Measurements from ENCODE around the gene KAZN.

The KAZN gene

DNA sequence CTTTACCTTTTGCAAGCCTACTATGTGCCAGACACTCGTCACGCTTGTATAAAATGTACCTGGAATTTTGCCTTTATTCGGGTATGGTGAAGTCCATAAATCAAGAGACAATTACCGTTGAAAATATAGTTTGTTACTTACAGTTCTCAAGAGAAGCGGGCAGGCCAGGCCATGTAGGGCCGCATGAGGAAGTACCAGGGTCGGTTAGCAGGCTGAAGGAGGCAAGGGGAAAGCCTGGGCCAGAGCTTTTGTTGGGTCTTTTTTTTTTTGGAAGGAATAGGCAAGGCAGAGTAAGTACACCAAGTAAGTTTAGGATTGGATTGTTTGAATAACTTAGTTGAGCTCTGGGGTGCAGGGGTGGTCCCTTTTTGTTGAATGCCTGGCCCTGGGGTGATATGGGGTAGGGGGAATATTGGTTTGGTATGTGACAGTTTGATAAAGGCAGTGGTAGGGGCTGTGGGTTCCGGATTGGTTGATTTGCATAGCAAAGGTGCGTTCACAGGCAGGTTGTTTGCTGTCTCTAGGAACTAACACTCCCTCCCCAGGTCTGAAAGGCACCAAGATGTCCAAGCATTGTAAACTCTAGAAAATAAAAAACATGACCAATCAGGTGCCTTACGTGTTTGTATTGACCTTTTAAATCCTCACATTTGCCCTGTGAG lies 80.7 kb downstream of the KAZN start:
- no peak for DNase-seq

DNA sequence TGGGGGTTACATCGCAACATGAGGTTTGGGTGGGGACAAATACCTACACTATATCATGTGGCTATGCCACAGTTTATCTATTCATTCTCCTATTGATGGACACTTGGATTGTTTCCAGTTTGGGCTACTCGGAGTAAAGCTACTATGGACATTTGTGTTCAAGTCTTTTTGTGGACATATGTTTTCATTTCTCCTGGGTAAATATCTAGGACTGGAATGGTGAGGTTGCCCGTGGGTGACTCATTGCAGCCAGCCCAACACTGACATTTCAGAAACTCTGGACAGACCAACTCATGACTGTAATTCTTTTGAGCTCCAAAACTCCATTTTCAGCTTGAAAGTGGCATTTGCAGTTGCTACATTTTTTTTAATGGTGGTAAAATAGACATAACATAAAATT lies 82.7 kb downstream of the KAZN start:
- DNase-seq, result no peak

DNA sequence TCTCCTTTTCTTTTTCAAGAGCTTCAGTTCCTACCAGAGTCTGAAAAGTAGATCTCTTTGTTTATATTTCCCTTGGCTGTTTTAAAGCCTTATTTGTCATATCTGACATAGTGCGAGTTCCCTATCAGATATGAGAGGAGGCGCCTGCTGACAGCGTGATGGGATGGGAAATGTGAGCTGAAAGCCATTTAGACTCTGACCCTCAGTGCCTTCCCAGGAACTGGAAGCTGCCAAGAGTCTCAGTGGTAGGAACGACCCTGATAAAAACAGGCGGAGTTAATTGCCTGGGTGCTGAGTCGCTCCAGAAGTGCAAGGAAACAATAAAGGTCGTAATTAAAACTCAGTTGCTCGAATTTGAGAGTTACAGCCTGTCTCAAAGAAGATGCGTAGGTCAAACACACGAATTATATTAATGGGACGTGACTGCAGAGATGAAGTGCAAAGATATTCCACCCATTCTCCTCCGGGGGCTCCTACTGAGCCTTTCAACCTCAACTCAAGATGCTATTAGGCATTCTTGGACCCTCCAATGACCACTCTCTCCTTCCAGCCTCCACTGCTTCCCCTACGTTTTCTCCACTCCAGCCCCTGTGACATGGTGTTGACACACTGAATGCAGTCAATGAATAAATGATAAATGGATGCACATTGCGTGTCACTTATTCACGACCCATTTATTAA lies 84.6 kb downstream of the KAZN start:
- no peak for DNase-seq

DNA sequence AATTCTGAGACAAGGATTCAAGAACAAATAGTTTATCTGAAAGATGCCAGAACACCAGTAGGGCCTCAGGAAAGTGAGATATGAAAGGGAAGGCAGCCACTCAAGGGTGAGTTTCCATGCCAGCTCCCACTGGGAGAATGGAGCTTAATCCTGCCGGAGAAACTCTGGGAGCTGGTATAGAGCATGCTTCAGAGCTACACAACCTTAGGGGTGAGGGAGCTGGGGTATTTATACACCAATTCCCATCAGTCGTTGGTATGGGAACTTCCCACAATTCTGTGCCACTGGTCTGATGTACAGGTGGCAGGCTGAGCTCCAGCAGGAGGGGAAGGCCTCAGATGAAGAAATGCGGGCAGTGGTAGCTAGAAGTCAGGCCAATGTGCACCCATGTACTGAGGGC lies 86.6 kb downstream of the KAZN start:
- no peak for DNase-seq

DNA sequence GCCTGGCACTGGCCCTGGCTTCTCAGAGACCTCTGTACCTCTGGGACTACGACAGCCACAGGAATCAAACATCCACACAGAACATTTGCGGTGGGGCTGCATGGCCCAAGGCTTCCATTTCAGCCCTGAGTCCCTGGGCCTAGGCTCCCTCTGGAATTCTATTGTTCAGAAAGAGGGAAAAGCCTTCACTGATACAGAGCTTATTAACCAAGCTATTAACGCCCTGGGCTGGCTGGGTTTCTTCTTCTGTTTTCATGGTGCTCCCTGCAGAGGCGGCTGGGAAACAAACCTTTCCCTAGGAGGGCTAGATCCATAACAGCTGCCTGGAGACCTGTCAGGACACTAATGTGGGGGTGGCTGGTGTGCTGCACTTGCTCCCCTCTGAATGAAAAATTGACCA lies 88.2 kb downstream of the KAZN start:
- DNase-seq, result no peak

DNA sequence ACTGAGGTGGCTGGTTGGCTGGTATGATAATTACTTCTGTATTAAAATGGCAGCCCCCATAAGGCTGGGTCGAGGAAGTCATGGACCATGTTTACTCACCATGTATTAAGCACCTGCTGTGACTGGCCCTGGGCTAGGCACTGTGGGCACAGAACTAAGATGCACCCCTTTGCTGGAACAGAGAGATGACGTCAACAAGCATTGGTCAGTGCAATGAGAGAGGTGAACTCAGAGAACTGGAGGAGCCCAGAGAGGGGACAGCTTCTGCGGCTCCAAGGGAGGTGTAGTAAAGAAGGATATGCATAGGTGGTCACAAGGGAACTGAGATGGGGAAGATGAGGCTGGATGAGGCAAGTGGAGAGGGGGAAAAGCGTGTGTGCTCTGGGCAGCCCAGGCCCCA lies 88.7 kb downstream of the KAZN start:
- DNase-seq, result no peak

DNA sequence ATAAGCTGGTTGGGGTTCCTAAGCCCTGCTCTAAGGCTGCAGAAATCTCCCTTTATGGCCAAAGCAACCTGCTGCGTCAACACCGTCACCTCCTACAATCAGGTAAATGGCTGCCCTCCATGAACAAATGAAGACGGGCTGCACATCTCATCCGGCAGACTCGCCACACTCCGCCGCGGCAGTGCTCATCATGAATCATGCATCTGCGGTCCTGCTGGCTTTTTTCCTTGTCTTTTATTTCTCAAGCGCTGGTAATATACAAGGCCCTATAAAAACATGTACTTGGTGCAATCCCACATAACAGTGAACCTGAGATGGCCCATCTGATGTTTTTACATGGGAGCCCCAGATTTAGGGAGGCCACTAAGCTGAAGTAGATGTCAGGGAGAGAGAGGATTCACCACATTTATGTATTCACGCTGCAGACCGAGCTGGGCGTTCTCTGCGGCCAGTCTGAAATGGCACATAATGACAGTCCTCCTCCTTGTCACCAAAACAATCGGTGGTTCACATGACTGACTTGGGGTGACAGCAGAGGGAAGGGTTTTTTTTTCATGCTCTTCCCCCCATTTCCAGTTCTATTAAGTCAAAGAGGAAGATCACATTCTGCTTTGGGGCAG lies 91.6 kb downstream of the KAZN start:
- DNase-seq, result no peak

DNA sequence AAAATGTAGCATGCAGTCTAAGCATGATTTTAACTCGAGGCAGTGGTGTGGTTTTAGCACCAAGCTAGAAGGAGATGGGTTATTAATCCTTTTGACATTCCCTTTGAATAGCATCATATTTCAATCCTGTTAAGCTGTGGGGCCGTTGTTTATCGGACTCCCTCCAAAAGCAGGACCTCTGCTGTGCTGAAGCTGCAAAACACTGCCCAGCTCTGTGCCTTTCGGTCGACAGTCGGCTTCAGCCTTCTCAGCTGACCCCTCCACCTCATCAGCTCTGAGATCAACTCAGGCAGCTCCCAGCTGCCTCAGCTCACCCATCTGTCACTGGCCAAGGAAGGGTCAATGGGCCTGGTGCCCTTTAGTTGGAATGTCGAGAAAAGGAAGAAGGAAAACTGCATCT lies 95.5 kb downstream of the KAZN start:
- DNase-seq, result no peak

DNA sequence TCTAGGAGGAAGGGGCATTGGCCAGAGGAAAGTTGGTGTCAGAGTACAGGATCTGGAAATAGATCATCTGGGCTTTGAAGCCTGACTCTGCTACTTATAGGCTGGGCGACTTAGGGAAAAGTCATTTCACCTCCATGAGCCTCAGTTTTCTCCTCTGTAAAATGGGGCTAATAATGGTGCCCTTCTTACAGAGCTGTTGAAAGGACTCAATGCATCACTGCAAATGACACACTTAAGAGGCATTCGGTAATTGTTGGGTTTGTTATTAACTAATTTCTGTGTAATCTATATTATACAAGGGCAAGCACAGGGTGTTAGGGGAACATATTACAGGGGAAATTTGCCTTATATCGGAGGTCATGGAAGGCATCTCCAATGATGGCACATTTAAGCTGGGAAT lies 96.1 kb downstream of the KAZN start:
- no peak for DNase-seq

DNA sequence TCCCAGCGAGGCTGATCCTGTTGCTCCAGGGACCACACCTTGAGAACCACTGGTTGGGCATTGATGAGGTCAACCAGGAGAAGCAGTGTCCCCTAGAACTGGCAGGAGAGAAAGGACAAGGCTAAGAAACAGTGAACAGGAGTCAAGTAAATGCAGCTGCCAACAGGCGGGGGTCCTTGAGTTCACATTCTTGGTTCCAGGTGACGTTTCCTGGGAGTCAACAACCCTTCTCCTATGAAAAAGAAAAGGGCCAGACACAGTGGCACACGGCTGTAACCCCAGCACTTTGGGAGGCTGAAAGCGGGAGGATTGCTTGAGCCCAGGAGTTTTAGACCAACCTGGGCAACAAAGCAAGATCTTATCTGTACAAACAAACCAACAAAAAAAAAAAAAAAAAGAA lies 98.3 kb downstream of the KAZN start:
- DNase-seq, result no peak

DNA sequence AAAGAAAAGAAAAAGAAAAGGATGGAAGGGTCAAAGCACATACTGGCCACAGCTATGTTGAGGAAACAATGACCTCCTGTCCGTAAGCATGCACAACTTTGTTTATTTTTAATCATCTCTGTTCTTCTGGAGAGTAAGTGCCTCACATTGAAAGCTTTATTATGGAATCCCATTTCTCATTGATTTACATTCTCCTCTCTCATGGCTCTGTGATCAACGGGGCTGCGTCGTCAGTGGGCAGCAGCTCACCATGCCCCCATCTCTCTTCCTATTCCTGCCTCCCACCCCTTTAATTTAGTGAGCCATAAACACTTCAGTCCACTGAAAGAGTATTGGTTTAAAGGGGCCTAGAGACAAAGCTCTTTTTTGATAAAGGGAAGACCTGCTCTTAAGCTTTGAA lies 98.9 kb downstream of the KAZN start:
- no peak for DNase-seq

DNA sequence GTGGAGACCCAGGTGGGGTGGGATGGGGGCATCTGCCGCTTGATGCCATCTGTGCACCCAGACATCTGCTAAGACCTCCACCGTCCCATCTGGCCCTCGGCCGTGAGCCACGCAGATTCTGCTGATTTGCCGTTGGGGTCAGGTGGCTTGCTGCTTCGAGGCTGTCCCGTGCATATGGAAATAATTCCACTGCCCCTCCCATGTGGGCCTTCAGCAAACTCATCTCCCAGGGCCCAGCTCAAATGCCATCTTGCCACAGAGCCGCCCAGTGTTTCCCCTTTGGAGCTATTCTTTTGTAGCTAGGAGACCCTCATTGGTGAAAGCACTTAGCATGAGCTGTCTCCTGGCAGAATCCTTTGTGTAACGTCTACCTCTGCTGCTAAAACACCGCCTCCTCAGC lies 99.8 kb downstream of the KAZN start:
- DNase-seq, result peak; percentile 42

DNA sequence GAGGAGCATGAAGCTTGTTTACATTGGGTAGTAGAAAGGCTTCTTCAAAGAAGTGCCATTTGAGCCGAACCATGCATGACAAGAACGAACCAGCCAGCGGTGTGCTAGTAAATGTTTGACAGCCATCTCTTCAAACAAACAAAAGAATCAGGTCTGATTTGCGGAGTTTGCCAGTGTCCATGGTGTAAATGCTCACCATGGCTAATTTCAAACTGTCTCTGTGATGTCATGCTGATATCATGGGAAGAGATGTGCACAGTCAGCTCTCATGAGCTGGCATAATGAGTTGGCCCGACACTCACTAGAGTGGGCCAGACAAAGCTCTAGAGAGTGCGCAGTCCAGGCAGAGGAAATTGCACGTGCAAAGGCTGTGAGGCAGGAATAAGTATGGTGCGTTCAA lies 101.1 kb downstream of the KAZN start:
- DNase-seq, result no peak

DNA sequence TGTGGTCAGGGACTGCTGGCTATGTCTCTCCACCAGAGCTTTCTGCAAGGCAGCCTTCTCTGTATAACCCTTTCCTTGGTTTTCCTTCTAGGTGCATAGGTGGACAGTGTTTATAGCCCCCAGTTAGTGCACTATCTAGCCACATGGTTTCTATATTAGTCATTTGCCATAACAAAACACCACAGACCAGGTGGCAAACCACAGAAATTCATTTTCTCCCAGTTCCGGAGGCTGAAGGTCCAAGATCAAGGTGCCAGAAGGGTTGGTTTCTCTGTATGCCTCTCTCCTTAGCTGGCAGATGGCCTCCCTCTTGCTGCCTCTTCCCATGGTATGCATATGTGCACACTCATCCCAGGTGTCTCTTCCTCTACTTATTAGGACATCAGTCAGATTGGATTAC lies 106.4 kb downstream of the KAZN start:
- no peak for DNase-seq

DNA sequence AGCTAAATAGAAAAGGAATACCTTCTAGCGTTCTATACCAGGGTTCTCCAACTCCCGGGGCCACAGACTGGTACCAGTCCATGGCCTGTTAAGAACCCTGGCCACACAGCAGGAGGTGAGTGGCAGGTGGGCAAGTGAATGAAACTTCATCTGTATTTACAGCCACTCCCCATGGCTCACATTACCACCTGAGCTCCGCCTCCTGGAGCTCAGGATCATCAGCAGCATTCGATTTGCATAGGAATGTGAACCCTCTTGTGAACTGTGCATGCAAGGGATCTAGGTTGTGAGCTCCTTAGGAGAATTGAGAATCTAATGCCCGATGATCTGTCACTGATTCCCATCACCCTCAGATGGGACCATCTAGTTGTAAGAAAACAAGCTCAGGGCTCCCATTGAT lies 107.3 kb downstream of the KAZN start:
- no peak for DNase-seq

DNA sequence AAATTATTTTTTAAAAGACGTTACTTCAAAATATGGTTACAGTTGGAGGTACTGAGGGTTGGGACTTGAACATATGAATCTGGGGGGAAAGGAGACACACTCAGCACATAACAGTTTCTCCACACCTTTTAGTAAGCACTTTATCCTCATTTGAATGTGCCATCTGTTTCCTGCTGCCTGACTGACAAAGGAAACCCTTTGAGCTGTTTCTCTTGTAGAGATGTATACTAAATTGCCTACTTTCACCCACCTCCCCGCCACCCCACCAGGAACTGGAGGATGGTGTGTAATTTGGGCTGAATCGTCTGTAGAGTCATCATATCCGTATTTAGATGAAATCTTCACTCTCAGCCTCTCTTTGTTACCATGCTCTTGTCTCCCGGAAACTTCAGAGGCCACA lies 108.1 kb downstream of the KAZN start:
- DNase-seq, result no peak

DNA sequence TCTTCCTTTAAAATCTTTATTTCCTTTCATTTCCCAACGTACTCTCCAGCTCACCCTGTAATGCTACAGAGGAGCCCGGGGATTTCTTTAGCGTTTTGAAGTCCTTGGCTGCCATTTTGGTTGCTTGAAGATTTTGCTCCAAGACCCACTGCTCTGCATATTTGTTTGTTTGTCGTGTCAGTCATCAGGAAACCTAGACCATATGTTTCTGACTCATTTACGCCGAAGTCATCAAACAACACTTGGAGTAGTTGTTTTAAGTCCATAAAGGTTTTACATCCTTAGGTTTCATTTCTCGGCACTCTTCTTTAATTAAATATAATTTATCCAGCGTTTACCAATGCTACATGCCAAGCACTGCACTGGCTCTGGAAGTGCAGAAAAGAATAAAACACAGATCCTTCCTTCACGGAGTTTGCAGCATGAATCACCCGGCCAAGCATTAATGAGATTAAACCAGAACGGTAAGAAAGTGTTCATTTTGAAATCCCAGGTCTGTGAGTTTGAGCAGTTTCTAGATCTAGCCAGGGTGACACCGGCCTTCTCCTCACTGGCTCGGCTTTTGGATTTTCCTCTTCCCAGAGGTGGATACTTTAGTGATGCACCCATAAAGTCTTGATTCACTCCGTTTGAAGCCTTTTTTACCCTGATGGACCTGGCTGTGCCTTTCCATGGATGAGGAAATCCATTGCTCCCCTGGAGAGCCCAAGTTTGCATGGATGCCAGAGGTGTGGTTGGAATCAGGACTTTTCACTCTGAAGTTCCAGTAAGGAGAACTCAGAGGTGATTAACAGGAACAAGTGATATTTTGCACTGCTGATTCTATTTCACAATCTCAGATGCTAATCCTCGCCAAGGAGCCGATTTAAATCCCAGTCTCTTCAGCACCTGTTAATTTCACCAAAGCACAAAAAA lies 109.3 kb downstream of the KAZN start:
- DNase-seq, result no peak

DNA sequence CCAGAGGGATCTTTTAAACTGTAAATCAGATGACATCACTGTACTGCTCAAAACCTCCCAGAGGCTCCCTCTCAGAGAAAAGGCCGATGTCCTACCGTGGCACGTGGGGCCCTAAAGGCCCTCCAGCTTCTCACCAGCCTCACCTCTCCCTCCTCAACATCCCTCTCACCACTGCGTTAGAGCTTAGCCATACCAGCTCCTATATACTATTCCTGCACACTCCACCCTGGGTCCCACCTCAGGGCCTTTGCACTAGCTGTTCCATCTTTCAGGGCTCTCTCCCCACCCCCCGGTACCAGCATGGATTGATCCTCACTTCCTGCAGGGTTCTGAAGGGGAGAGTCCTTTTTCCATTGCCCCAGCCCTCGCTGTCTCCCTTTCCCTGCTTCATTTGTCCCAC lies 111.8 kb downstream of the KAZN start:
- DNase-seq, result no peak

DNA sequence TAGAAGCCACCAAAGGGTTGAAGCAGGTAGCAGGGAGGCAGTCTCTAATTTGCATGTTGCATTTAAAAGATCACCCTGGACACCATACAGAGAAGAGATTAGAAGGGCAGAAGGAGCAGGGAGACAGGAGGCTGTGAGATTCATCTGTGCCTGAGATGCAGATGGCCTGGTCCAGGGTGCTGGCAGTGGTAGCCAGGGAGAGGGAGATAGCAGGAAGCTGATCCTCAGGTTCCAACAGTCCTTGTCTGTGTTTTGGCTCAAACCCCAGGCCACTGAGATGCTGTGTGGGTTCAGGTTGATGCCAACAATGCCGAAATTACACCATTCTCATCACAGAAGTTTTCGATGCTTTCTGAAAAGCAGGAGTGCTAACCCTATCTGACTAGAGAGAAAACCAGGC lies 113.7 kb downstream of the KAZN start:
- DNase-seq, result no peak

DNA sequence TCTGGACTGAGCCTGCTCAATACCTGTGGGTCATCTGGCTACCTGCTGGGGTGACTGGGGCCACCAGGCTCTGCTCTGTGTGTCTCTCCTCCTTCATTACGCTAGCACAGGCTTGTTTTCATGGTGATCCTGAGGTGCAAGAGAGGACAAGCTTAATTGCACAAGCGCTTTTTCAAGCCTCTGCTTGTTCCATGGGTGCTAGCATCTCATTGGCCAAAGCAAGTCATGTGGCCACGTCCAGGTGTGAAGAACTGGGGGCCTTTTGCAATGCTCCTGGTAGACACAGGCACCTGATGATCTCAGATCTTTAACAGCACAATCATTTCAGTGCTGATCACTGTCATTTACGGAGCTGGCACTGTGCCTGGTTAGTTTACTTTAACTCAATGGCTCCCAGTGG lies 114.6 kb downstream of the KAZN start:
- DNase-seq, result no peak

DNA sequence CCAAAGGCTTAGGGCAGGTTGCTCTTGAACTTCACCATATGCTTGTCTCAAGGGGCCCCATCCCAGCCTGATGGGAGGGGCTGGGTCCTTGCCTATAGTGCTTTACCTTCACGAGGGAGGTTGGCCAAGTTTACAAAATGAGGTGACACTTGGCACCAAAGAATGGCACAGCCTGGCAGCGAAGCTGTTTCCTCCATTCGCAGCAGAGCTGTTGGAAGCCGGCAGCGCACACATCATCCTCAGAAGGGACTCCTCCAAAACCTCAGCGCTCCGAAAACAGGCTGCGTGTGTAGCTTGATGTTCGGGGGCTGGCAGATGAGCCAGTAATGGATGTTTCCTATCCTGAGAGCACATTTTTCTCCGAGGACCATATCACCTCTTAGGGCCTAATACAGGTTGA lies 116.8 kb downstream of the KAZN start:
- no peak for DNase-seq

DNA sequence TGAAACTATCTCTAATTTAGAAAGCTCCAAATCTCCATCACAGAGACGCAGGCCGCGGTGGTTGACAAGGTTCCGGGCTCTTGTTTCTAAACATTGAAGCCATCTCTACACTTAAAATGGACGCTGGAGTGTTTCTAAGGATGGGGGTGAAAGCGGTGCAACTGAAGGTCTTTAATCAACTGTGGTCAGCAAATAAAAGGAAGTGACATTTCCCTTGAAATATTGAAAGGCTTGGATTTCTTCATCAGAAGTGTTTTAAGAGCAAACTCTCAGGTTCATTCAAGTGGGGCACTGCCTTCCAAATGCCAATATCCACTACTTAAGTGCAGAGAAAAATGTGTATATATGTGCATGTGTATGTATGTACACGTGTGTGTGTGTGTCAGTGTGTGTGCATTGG lies 117.3 kb downstream of the KAZN start:
- DNase-seq, result no peak

DNA sequence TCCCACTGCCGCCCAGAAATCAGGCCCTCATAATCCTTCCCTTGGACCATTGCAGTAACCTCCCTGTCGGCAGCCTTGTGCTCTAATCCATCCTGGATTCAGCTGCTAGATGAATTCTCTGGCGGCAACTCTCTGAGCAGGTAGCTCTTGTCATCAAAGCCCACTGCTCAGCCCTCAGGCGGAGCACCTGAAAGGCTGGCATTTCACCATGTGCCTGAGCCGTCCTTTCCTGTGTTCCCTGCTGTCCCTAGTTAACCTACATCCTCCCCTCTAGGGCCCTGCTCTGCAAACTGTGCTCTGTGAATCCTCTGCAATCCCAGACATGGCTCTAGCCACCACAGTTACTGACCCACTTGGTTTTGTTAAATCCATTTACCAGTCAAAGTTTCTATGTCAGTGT lies 118.0 kb downstream of the KAZN start:
- no peak for DNase-seq

DNA sequence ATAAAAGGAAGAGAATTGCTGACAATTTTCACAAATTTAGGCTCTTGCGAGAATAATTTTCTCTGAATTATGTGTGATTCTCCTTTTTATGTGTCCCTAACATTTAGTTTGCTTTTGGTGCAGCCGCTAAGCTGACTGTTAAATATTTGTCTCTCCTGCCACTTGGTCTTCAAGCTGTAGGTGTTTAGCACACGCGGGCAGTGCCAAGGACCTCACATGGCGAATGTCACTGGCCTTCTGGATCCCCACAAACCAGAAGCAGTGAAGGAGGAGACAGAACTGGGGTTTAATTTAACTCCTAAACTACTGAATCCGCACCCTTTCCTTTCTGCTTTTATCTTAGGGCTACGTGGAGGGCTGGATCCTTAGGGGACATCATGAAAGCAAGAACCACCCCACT lies 120.0 kb downstream of the KAZN start:
- DNase-seq, result no peak
